HepG2 (cell line): Measurements from ENCODE around the gene TPD52L2. TPM values are rescaled to one million over a fixed set of nuclear protein-coding genes. Genes with fewer than 3 reads are reported as not detected.
A peak's percentile ranks its signal among the peaks of the same experiment; 100 is the strongest.

Experiments used
- ELF3 ChIP-seq: IDR thresholded peaks from 2 replicates; pipeline ENCODE4 v1.6.1; 2016; ENCODE audit warnings: missing genetic modification reagents, missing compliant biosample characterization
- FOXA1 ChIP-seq, 2 experiments: fragments of 450-650 bp in 1 of 2; sonication (generic) in 1 of 2; formaldehyde crosslinking in 1 of 2; IDR thresholded peaks; 2 replicates each; pipeline versions ENCODE4 v1.4.0 to v1.6.1; 2016 to 2020; ENCODE audit warnings: missing genetic modification reagents in 1 of 2
- FOXP1 ChIP-seq, 2 experiments: fragments of 450-650 bp in 1 of 2; IDR thresholded peaks; 2 replicates each; pipeline ENCODE4 v1.6.1; 2017 to 2018; ENCODE audit warnings: antibody characterized with exemption in 1 of 2
- KAT7 ChIP-seq: IDR thresholded peaks from 2 replicates; pipeline ENCODE4 v1.6.1; 2018; ENCODE audit warnings: borderline replicate concordance, missing compliant biosample characterization
- MBNL3 ChIP-seq: fragments of 250-450 bp; sonication (Bioruptor Pico); conservative IDR thresholded peaks from 2 replicates; pipeline ENCODE4 v1.8.0; 2022; ENCODE audit warnings: mild to moderate bottlenecking, inconsistent platforms
- MLXIP ChIP-seq: sonication (generic); formaldehyde crosslinking; IDR thresholded peaks from 2 replicates; pipeline ENCODE4 v1.9.0; 2021; ENCODE audit warnings: missing genetic modification reagents, borderline replicate concordance
- RAD21 ChIP-seq: fragments of 450-650 bp; formaldehyde crosslinking; IDR thresholded peaks from 2 replicates; pipeline ENCODE4 v1.5.0; 2020; ENCODE audit warnings: mild to moderate bottlenecking
- RXRB ChIP-seq: IDR thresholded peaks from 2 replicates; pipeline ENCODE4 v1.6.1; 2016; ENCODE audit warnings: borderline replicate concordance, missing genetic modification reagents, missing compliant biosample characterization
- SALL1 ChIP-seq: sonication (generic); formaldehyde crosslinking; IDR thresholded peaks from 2 replicates; pipeline ENCODE4 v1.8.0; 2022; ENCODE audit warnings: mild to moderate bottlenecking, missing genetic modification reagents
- SALL2 ChIP-seq: sonication (generic); formaldehyde crosslinking; IDR thresholded peaks from 2 replicates; pipeline ENCODE4 v1.8.1; 2023; ENCODE audit warnings: mild to moderate bottlenecking, missing genetic modification reagents, inconsistent platforms
- SAP130 ChIP-seq: IDR thresholded peaks from 2 replicates; pipeline ENCODE4 v1.6.1; 2016; ENCODE audit warnings: low read depth
- TFDP2 ChIP-seq: sonication (generic); formaldehyde crosslinking; IDR thresholded peaks from 2 replicates; pipeline ENCODE4 v1.4.0; 2020; ENCODE audit warnings: missing genetic modification reagents
- TMF1 ChIP-seq: sonication (generic); formaldehyde crosslinking; IDR thresholded peaks from 2 replicates; pipeline ENCODE4 v1.8.1; 2022; ENCODE audit warnings: low read depth, missing genetic modification reagents
- XRCC5 ChIP-seq: fragments of 200-400 bp; formaldehyde crosslinking; optimal IDR thresholded peaks from 2 replicates; pipeline ENCODE3; 2017; ENCODE audit warnings: mild to moderate bottlenecking, low read length
- YEATS4 ChIP-seq: sonication (generic); formaldehyde crosslinking; IDR thresholded peaks from 2 replicates; pipeline ENCODE4 v1.4.0; 2020; ENCODE audit warnings: missing genetic modification reagents, borderline replicate concordance
- ZBTB44 ChIP-seq: sonication (generic); formaldehyde crosslinking; IDR thresholded peaks from 2 replicates; pipeline ENCODE4 v1.4.0; 2020; ENCODE audit warnings: missing genetic modification reagents
- ZFP91 ChIP-seq: sonication (generic); formaldehyde crosslinking; IDR thresholded peaks from 2 replicates; pipeline ENCODE4 v1.9.0; 2022; ENCODE audit warnings: missing genetic modification reagents, mild to moderate bottlenecking, borderline replicate concordance
- ZFX ChIP-seq: sonication (generic); formaldehyde crosslinking; IDR thresholded peaks from 2 replicates; pipeline ENCODE4 v1.4.0; 2020; ENCODE audit warnings: mild to moderate bottlenecking, low read depth, missing genetic modification reagents, moderate library complexity
- ZNF280B ChIP-seq: sonication (generic); formaldehyde crosslinking; IDR thresholded peaks from 2 replicates; pipeline ENCODE4 v1.5.0; 2020; ENCODE audit warnings: missing genetic modification reagents, mild to moderate bottlenecking, borderline replicate concordance
- ZNF354B ChIP-seq: sonication (generic); formaldehyde crosslinking; IDR thresholded peaks from 2 replicates; pipeline ENCODE4 v1.8.0; 2022; ENCODE audit warnings: mild to moderate bottlenecking, missing genetic modification reagents
- polyA plus RNA-seq, 8 experiments: library from polyadenylated mRNA; depleted of rRNA in 3 of 8; stranded (reverse) in 7 of 8; unstranded in 1 of 8; fragments of >200 nt; fragmentation: Illumina TruSeq in 4 of 8; extraction: Trizol in 4 of 8; gene quantifications; 2 replicates each; pipeline versions ENCODE4 v1.2.1 to v1.2.3, GENCODE V29; 2011 to 2016; ENCODE audit warnings: low read depth in 4 of 8, missing spikeins in 1 of 8, mixed read lengths in 1 of 8; ENCODE audit not compliant: insufficient read depth in 1 of 8
- total RNA-seq, 5 experiments: library from RNA; depleted of rRNA; stranded (reverse); fragments of >200 nt; fragmentation: Illumina TruSeq; extraction: Trizol; gene quantifications; 2 replicates each; pipeline ENCODE4 v1.2.3, GENCODE V29; 2016; ENCODE audit warnings: low read depth in 1 of 5

TPD52L2 gene
- total and polyA plus RNA-seq, 2 of the 13 experiments (the other 11 are each of a cell fraction or from before 2014, with no cell fraction given): 156 to 184 TPM

DNA sequence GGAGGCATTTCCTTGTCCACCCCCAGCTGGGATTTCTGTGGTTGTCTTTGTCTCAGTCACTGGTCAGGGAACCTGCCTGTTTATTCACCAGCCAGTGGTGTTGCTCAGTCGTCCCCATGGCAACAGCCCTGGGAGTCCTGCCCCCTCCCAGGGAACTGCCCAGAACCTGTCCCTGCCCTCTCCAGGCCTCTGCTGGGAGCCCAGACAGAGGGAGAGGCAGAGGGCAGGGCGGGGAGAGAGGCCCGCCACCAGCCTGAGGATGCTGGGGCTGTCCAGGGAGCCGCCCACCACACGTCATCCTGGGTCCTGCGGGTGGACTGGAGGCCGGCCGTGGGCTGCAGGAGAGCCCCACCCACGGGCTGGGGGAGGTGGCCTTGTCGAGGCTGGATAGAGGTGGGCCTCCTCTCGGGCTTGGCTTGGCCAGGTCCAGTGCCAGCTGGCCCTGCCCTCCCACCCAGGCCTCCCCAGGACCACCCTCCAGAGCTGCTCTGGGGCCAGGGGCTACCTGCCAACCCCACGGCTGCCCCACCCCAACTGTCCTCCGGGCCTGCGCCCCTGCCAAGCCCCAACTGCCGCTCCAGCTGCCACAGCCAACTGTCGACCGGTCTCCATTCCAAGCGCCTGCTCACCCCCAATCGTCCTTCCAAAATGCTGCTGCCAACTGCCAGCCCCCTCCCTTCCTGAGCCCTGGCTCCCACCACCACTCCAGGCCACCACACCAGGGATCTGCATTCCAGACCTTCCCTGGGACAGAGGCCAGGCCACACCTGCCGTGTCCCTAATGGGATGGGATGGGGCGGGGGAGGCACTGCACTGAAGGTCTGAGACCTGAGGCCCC, 29.8 kb upstream of the TPD52L2 start (continued):
- TF ChIP-seq ZBTB44 (no peak), FOXA1 (IDR thresholded peaks at IDR 0.05) (no peak), FOXA1 (CRISPR knock-in tag; IDR thresholded peaks at IDR 0.05) (no peak), KAT7 (CRISPR knock-in tag) (no peak), MLXIP (CRISPR knock-in tag) (no peak), TFDP2 (CRISPR knock-in tag) (no peak), YEATS4 (CRISPR knock-in tag) (no peak), ELF3 (CRISPR knock-in tag) (0 out of 2 replicates have a peak, but pooled peaks have one; percentile 31), SAP130 (CRISPR knock-in tag) (peak; percentile 46), ZFX (CRISPR knock-in tag) (peak; percentile 46; the same call in 1 of the 2 replicates), FOXP1 (IDR thresholded peaks at IDR 0.05) (no peak), FOXP1 (CRISPR knock-in tag; IDR thresholded peaks at IDR 0.05) (0 out of 2 replicates have a peak, but pooled peaks have one; percentile 16), SALL2 (CRISPR knock-in tag) (no peak), RXRB (CRISPR knock-in tag) (no peak), MBNL3 (CRISPR knock-in tag) (no peak), ZNF280B (CRISPR knock-in tag) (peak; percentile 76; the same call in 1 of the 2 replicates), ZNF354B (CRISPR knock-in tag) (no peak), TMF1 (CRISPR knock-in tag) (no peak), XRCC5 (peak; percentile 24), SALL1 (CRISPR knock-in tag) (peak; percentile 43; the same call in 1 of the 2 replicates), ZFP91 (CRISPR knock-in tag) (peak; percentile 44; the same call in 1 of the 2 replicates), RAD21 (CRISPR knock-in tag) (0 out of 2 replicates have a peak, but pooled peaks have one; percentile 33)
